GM19099 (cell line): ENCODE measurements around the gene OPA3.
A peak's percentile ranks its signal among the peaks of the same experiment; 100 is the strongest.

Experiments used
- POLR2A ChIP-seq: IDR thresholded peaks from 3 replicates; pipeline ENCODE4 v1.6.1; 2011; ENCODE audit warnings: low read depth; ENCODE audit not compliant: insufficient read length; ENCODE audit errors: extremely low read depth

Gene OPA3

GRCh38 chr19:45517641-45518468, 66.7 kb downstream of the OPA3 start:
- no peak for TF ChIP-seq POLR2A

GRCh38 chr19:45517238-45517637, 67.4 kb downstream of the OPA3 start:
- no peak for TF ChIP-seq POLR2A

DNA sequence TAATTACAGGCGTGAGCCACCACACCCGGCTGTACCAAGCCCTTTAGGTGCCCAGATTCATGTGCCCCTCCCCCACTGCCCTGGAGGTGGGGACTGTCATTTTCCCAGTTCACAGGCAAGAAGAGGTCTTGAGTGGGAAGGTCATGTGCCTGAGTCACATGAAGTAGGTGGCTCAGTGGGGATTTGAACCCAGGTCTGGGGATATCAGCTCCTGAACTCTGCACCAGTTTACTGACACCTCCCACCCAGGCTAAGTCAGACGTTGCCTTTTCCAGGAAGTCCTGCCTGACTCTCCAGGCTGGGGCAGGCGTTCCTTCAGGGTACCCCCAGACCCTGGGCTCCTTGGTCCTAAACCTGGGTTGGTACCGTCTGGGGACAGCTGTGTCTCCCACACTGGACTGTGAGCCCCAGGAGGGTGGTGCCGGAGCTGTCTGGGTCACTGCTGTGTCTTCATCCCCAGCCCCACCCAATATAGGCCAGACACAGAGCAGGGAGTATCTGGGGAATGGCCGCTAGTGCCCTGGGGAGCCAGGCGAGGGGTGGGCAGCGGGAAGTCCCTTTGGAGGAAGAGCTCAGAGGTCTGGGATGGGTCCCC, 68.7 kb downstream of the OPA3 start:
- TF ChIP-seq POLR2A = no peak

DNA sequence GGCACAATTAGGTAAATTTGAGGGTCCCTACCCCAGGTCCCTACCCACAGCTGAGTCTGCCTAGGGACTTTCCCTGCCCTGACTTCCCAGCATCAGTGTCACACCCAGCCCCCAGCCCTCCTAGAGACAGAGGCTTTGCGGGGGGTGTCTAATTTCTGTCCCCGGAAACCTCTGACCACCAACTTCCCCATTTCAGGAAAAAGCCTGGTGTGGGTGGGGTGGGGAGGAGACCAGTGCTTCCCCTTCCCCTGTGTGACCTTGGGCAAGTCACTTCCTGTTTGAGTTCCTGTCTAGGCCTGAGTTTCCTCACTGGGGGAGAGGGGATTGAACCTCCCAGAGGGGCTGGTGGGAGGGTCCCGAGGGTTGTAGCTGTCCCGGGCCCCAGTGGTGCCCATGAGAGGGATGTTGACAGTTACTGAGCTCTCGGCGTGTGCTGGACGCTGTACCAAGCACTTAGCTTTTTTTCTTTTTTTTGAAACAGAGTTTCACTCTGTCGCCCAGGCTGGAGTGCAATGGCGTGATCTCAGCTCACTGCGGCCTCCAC, 69.4 kb downstream of the OPA3 start:
- peak; percentile 27 for TF ChIP-seq POLR2A

GRCh38 chr19:45514376-45515051, 70.1 kb downstream of the OPA3 start:
- TF ChIP-seq POLR2A = no peak

GRCh38 chr19:45512881-45513483, 71.6 kb downstream of the OPA3 start:
- no peak for TF ChIP-seq POLR2A

- TF ChIP-seq POLR2A = no peak
These were observed 73.5 kb downstream of the OPA3 start for GRCh38 chr19:45511074-45511473.

- no peak for TF ChIP-seq POLR2A
These were observed 74.9 kb downstream of the OPA3 start for GRCh38 chr19:45509692-45510015.

- TF ChIP-seq POLR2A = peak; percentile 52
These were observed 75.5 kb downstream of the OPA3 start for GRCh38 chr19:45508861-45509691.

- TF ChIP-seq POLR2A = no peak
These were observed 76.2 kb downstream of the OPA3 start for GRCh38 chr19:45508417-45508860.

DNA sequence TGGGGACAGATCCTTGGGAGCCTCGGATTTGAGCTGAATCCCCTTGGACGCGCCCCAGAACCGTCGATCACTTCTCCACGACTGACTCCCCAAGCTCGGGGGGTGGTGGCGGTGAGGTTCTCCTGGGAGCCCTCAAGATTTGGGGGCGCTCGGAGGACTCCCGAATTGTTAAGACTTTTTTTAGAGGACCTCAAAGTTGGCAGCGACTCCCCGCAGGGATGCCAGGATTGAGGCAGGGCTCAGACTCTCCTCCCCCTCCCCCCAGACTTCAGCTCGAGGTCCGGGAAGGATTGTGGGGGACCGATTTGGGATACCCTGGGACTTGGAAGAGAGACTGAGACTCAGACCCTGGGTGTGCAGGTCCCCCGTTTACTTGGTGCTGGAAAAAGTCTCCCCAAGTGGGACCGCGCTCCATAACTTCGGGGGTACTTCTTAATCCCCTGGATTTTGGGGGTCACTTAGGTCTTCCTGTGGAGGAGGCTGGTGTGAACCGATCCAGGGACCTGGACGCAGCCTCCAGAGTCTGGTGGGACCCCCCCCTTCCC, 76.7 kb downstream of the OPA3 start:
- no peak for TF ChIP-seq POLR2A

DNA sequence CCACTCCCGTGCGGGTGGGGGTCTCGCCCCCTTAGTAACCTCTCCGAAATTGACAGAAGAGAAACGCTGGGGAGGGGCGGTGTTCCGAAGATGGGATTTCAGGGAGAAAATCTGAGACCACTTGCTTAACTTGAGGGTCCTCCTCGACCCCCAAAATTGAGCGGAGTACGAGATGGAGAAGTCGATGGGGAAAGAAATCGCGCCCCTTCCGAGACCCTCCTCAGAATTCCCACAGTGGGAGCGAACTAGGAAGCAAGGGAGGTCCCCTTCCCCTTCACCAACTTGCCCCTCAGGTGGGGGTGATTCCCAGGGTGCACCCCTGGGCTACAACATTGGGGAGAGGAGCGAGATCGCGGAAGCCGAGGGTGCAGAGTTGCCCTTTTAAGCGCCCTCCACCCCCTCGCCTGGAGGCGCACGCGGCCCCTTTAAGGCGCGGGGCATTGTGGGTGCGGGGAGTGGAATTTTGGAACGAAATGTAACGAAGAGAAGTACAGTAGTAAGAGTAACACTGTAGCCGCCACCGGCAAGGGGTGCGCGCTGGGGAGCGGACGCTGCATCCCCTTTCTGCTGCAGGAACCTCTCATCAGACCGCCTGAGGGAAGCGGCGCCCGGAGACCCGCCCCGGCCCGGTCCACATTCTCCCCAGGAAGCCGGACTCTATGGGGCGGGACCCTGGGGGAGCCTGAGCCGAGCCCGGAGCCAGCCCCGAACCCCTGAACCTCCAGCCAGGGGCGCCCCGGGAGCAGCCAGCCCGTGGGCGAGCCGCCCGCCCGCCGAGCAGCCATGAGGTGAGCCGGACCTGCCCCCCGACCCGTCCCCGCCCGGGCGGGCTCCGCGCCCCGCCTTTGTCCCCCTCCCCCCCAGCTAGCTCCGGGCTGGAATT, 77.4 kb downstream of the OPA3 start, which contains the start of gene VASP:
Gene VASP, plus strand, starts transcription at position 491 of the 883 bp plus-strand sequence. Its CDS starts 293 bp downstream, at position 784.
- TF ChIP-seq POLR2A = peak; percentile 99
